ENCODE measurements around the gene SIPA1L3. TPM values are rescaled to one million over a fixed set of nuclear protein-coding genes. Genes with fewer than 3 reads are reported as not detected.

Gene SIPA1L3
- total and polyA plus RNA-seq, 9 of the 15 experiments (the other 6 are each of a cell fraction or from before 2014, with no cell fraction given): 0.01 to 6.1 (median 2.5) TPM

DNA sequence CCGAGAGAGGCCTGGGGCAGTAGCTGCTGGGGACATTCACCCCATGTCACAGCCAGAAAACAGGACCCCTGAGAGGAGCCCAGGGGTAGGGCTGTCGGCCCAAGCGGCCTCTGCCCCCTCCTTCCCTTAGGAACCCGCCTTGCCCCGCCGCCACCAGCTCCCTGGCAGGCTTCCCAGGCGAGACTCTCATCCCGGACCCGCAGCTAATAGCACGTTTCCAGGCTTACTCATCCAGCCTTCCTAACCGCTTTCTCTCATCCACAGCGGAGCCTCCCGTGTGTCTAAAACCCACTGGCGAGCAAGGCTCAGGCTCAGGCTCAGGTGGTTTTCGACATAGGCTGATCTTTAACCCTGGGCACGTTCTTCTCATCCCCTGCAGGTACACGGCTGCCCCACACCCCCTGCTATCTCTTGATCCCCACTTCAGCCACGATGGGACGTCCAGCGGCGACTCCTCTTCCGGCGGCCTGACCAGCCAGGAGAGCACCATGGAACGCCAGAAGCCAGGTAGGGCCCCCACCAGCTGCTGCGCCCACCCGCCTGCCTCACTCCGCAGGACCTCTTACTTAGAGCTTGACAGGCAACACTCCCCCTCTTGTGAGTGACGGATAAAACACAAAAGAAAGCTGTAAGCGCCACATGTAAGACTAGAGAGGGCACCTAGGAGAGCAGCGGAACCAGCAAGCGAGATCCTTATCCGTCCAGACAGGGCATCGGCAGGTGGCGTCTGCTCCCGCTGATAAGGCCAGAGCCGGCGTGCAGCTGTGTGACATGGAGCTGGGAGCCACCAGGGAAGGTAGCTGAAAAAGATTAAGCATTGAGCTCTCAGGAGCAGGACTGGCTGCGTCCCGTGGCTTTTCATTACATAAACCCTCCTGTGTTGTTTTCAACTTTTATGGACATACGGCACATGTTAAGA lies 245.7 kb downstream of the SIPA1L3 start (continued):
- TF ChIP-seq, protein P1, sequence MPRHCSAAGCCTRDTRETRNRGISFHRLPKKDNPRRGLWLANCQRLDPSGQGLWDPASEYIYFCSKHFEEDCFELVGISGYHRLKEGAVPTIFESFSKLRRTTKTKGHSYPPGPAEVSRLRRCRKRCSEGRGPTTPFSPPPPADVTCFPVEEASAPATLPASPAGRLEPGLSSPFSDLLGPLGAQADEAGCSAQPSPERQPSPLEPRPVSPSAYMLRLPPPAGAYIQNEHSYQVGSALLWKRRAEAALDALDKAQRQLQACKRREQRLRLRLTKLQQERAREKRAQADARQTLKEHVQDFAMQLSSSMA (CRISPR knock-in tag; IDR thresholded peaks at IDR 0.05): no peak
- TF ChIP-seq SIX5 (IDR thresholded peaks at IDR 0.05; ENCODE audit: borderline replicate concordance in 1 of 2, insufficient read depth in 1 of 2, low read depth in 1 of 2, low read length in 2 of 2): no peak
- TF ChIP-seq, protein P2, sequence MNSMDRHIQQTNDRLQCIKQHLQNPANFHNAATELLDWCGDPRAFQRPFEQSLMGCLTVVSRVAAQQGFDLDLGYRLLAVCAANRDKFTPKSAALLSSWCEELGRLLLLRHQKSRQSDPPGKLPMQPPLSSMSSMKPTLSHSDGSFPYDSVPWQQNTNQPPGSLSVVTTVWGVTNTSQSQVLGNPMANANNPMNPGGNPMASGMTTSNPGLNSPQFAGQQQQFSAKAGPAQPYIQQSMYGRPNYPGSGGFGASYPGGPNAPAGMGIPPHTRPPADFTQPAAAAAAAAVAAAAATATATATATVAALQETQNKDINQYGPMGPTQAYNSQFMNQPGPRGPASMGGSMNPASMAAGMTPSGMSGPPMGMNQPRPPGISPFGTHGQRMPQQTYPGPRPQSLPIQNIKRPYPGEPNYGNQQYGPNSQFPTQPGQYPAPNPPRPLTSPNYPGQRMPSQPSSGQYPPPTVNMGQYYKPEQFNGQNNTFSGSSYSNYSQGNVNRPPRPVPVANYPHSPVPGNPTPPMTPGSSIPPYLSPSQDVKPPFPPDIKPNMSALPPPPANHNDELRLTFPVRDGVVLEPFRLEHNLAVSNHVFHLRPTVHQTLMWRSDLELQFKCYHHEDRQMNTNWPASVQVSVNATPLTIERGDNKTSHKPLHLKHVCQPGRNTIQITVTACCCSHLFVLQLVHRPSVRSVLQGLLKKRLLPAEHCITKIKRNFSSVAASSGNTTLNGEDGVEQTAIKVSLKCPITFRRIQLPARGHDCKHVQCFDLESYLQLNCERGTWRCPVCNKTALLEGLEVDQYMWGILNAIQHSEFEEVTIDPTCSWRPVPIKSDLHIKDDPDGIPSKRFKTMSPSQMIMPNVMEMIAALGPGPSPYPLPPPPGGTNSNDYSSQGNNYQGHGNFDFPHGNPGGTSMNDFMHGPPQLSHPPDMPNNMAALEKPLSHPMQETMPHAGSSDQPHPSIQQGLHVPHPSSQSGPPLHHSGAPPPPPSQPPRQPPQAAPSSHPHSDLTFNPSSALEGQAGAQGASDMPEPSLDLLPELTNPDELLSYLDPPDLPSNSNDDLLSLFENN (IDR thresholded peaks at IDR 0.05; ENCODE audit: low read depth in 2 of 2, low read length in 2 of 2): peak in 1 of 2 experiments; percentile 64; a peak in 1 of 4 replicates
- peak; percentile 75; the same call in 1 of the 2 replicates for TF ChIP-seq ZNF395 (CRISPR knock-in tag; IDR thresholded peaks at IDR 0.05)
- no peak for TF ChIP-seq JUN (IDR thresholded peaks at IDR 0.05; ENCODE audit: borderline replicate concordance, low read depth, low read length)
- TF ChIP-seq JUN (CRISPR knock-in tag; IDR thresholded peaks at IDR 0.05; ENCODE audit: borderline replicate concordance): no peak
- TF ChIP-seq FOSL1 (tag; conservative IDR thresholded peaks at IDR 0.05): peak; percentile 42; the same call in 1 of the 2 replicates
- 0 out of 2 replicates have a peak, but pooled peaks have one; percentile 60 for TF ChIP-seq NCOA1 (IDR thresholded peaks at IDR 0.05; ENCODE audit: low read depth)
- TF ChIP-seq CTBP1 (IDR thresholded peaks at IDR 0.05; ENCODE audit: borderline replicate concordance): peak; percentile 93
- TF ChIP-seq, protein P3, sequence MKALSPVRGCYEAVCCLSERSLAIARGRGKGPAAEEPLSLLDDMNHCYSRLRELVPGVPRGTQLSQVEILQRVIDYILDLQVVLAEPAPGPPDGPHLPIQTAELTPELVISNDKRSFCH (CRISPR knock-in tag; IDR thresholded peaks at IDR 0.05): no peak
- TF ChIP-seq, protein P3 (tag; IDR thresholded peaks at IDR 0.05): no peak
- TF ChIP-seq ZNF785 (CRISPR knock-in tag; IDR thresholded peaks at IDR 0.05): no peak
- TF ChIP-seq MLLT1 (IDR thresholded peaks at IDR 0.05): 0 out of 4 replicates have a peak, but pooled peaks of 1 of the 2 experiments have one; percentile 25
- TF ChIP-seq CC2D1A (IDR thresholded peaks at IDR 0.05): peak; percentile 86
- no peak for TF ChIP-seq ZNF551 (CRISPR knock-in tag; IDR thresholded peaks at IDR 0.05)
- no peak for TF ChIP-seq BRF1 (IDR thresholded peaks at IDR 0.05; ENCODE audit: borderline replicate concordance, extremely low read depth, insufficient read length)
- no peak for TF ChIP-seq ZKSCAN1 (IDR thresholded peaks at IDR 0.05; ENCODE audit: low read depth, low read length)
- TF ChIP-seq CBFA2T3 (IDR thresholded peaks at IDR 0.05): peak; percentile 97
- TF ChIP-seq ZEB2 (IDR thresholded peaks at IDR 0.05): peak; percentile 93

Data from K562 (cell line).